Fibroblast of lung (primary cell): ENCODE data around the gene KRTAP12-4. TPM values are rescaled to one million over a fixed set of nuclear protein-coding genes. Genes with fewer than 3 reads are reported as not detected.
"Not testable (repeated sequence)": the region's sequence is repeated elsewhere in the genome, so short reads cannot be mapped to it uniquely, and the experiment has no call there.

Experiments used
- DNase-seq, 2 donors: peaks; one replicate each; pipeline versions ENCODE4 v3.0.0 to v3.0.0-alpha.2; 2010; ENCODE audit warnings: low read depth in 2 of 2
- H2AFZ ChIP-seq: 2 replicates; pipeline ENCODE4 v1.5.1; 2012; ENCODE audit warnings: low read length, control low read depth, inconsistent platforms
- H3K27ac ChIP-seq: 2 replicates; pipeline ENCODE4 v1.5.1; 2011; ENCODE audit warnings: low read length, control low read depth; ENCODE audit not compliant: insufficient read depth
- H3K27me3 ChIP-seq: 2 replicates; pipeline ENCODE4 v1.5.1; 2011; ENCODE audit warnings: mild to moderate bottlenecking, low read length; ENCODE audit not compliant: control insufficient read depth, insufficient read depth
- H3K36me3 ChIP-seq: 2 replicates; pipeline ENCODE4 v1.5.1; 2011; ENCODE audit warnings: low read length; ENCODE audit not compliant: control insufficient read depth, insufficient read depth
- H3K4me1 ChIP-seq: 2 replicates; pipeline ENCODE4 v1.5.1; 2011; ENCODE audit warnings: low read length; ENCODE audit not compliant: control insufficient read depth, insufficient read depth; ENCODE audit errors: extremely low read depth
- H3K4me2 ChIP-seq: 2 replicates; pipeline ENCODE4 v1.5.1; 2011; ENCODE audit warnings: low read length, control low read depth; ENCODE audit not compliant: insufficient read depth; ENCODE audit errors: extremely low read depth
- H3K4me3 ChIP-seq, 4 experiments: fragments of 200-600 bp in 1 of 4; sonication (generic) in 1 of 4; replicated peaks in 1 of 4; 2 replicates each; pipeline ENCODE4 v1.5.1; 2011 to 2016; ENCODE audit warnings: low read length in 4 of 4, low read depth in 3 of 4, mild to moderate bottlenecking in 3 of 4, control low read depth in 2 of 4, inconsistent platforms in 1 of 4, mixed read lengths in 1 of 4; ENCODE audit not compliant: insufficient read depth in 1 of 4; ENCODE audit errors: control extremely low read depth in 1 of 4
- H3K79me2 ChIP-seq: 2 replicates; pipeline ENCODE4 v1.5.1; 2012; ENCODE audit warnings: mild to moderate bottlenecking, low read length, inconsistent platforms; ENCODE audit not compliant: control insufficient read depth, insufficient read depth
- H3K9ac ChIP-seq: 2 replicates; pipeline ENCODE4 v1.5.1; 2011; ENCODE audit warnings: mild to moderate bottlenecking, low read length, control low read depth; ENCODE audit not compliant: insufficient read depth
- H3K9me3 ChIP-seq: 2 replicates; pipeline ENCODE4 v1.5.1; 2012; ENCODE audit warnings: low read depth, low read length; ENCODE audit not compliant: control insufficient read depth, insufficient read depth
- H4K20me1 ChIP-seq: 2 replicates; pipeline ENCODE4 v1.5.1; 2011; ENCODE audit warnings: low read length; ENCODE audit not compliant: control insufficient read depth, insufficient read depth; ENCODE audit errors: extremely low read depth
- EZH2 ChIP-seq: IDR thresholded peaks from 2 replicates; pipeline ENCODE4 v1.5.1; 2012; ENCODE audit warnings: low read length, control low read depth, mild to moderate bottlenecking; ENCODE audit errors: missing control alignments
- polyA plus RNA-seq, 2 donors: library from polyadenylated mRNA; depleted of rRNA in 1 of 2; stranded (reverse) in 1 of 2; unstranded in 1 of 2; fragments of >200 nt; gene quantifications; 2 replicates each; pipeline ENCODE4 v1.2.1, GENCODE V29; 2011 to 2012; ENCODE audit warnings: missing spikeins in 1 of 2
- total RNA-seq: library from RNA; depleted of rRNA; stranded (reverse); fragments of >200 nt; gene quantifications from 2 replicates; pipeline ENCODE4 v1.2.1, GENCODE V29; 2014
- TF ChIP-seq, protein P1 (sequence below), 2 donors: IDR thresholded peaks in 1 of 2; conservative IDR thresholded peaks in 1 of 2; 1 replicate in 1 of 2; 2 replicates in 1 of 2; pipeline ENCODE4 v1.5.1; 2011 to 2012; ENCODE audit warnings: low read length in 2 of 2, control low read depth in 1 of 2, inconsistent platforms in 1 of 2, low read depth in 1 of 2, mild to moderate bottlenecking in 1 of 2

The KRTAP12-4 gene
- total and polyA plus RNA-seq, 2 donors (not counting 1 experiment from before 2014, with no cell fraction given), result not detected

DNA sequence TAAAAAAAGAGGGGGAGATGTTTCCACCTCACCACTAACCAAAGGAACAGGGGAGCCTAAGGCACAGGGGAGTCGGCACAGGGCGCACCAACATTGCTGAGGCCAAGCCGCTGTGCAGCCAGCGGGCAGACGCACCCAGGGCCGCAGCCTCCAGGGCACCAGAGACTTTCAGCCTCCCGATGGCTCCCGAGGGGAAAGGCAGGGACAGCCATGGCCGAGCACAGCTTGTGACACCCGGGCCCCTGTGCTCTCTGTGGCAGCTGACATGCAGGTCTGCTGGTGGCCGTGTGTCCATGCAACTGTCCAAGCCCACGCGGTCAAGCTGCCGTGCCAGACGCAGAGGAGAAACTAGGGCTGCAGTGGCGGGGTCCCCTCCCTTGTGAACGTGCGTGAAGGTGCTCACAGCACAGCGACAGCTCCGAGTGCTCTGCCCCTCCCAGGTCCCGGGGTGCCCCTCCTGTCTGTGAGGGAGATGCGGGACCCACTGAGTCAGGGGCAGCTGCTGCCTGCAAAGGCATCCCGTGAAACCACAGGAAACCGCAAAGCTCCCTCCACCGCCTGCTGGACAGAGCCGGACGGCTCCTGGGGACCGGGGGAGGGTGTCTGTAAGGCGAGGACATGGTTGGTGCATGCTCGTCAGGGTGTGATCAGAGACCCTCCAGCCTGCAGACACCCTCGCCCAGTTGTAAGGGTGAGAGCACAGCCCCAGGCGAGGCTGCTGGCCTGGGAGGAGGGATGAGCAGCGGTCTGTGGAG lies 5.7 kb downstream of the KRTAP12-4 start:
- Histone ChIP-seq H4K20me1 (no peaks in the 10 kb centered on the region), H2AFZ (no peak overlapping the region), H3K27ac (no peak overlapping the region), H3K9ac (no peak overlapping the region), H3K36me3 (no peaks in the 10 kb centered on the region), H3K9me3 (no peaks in the 10 kb centered on the region), H3K4me3 (no peak overlapping the region), H3K79me2 (no peaks in the 10 kb centered on the region), H3K27me3 (no peaks in the 10 kb centered on the region), H3K4me1 (no peaks in the 10 kb centered on the region), H3K4me2 (no peak overlapping the region)
- no peak for TF ChIP-seq EZH2
- DNase-seq, result no peak

GRCh38 chr21:44647222-44647552 lies 7.3 kb downstream of the KRTAP12-4 start:
- H4K20me1 ChIP-seq, result no peaks in the 10 kb centered on the region
- no peak overlapping the region for H3K4me3 ChIP-seq
- H2AFZ ChIP-seq, result no peak overlapping the region
- no peaks in the 10 kb centered on the region for H3K79me2 ChIP-seq
- H3K4me2 ChIP-seq, result no peak overlapping the region
- H3K27me3 ChIP-seq, result no peaks in the 10 kb centered on the region
- DNase-seq, result no peak
- no peaks in the 10 kb centered on the region for H3K36me3 ChIP-seq
- no peak overlapping the region for H3K9ac ChIP-seq
- H3K4me1 ChIP-seq, result no peaks in the 10 kb centered on the region
- H3K9me3 ChIP-seq, result no peaks in the 10 kb centered on the region
- TF ChIP-seq, protein P1, sequence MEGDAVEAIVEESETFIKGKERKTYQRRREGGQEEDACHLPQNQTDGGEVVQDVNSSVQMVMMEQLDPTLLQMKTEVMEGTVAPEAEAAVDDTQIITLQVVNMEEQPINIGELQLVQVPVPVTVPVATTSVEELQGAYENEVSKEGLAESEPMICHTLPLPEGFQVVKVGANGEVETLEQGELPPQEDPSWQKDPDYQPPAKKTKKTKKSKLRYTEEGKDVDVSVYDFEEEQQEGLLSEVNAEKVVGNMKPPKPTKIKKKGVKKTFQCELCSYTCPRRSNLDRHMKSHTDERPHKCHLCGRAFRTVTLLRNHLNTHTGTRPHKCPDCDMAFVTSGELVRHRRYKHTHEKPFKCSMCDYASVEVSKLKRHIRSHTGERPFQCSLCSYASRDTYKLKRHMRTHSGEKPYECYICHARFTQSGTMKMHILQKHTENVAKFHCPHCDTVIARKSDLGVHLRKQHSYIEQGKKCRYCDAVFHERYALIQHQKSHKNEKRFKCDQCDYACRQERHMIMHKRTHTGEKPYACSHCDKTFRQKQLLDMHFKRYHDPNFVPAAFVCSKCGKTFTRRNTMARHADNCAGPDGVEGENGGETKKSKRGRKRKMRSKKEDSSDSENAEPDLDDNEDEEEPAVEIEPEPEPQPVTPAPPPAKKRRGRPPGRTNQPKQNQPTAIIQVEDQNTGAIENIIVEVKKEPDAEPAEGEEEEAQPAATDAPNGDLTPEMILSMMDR (conservative IDR thresholded peaks at IDR 0.05 in 1 of 2, IDR thresholded peaks at IDR 0.05 in 1 of 2; ENCODE audit: low read depth in 1 of 2, low read length in 2 of 2), result no peak
- TF ChIP-seq EZH2, result no peak
- no peak overlapping the region for H3K27ac ChIP-seq

DNA sequence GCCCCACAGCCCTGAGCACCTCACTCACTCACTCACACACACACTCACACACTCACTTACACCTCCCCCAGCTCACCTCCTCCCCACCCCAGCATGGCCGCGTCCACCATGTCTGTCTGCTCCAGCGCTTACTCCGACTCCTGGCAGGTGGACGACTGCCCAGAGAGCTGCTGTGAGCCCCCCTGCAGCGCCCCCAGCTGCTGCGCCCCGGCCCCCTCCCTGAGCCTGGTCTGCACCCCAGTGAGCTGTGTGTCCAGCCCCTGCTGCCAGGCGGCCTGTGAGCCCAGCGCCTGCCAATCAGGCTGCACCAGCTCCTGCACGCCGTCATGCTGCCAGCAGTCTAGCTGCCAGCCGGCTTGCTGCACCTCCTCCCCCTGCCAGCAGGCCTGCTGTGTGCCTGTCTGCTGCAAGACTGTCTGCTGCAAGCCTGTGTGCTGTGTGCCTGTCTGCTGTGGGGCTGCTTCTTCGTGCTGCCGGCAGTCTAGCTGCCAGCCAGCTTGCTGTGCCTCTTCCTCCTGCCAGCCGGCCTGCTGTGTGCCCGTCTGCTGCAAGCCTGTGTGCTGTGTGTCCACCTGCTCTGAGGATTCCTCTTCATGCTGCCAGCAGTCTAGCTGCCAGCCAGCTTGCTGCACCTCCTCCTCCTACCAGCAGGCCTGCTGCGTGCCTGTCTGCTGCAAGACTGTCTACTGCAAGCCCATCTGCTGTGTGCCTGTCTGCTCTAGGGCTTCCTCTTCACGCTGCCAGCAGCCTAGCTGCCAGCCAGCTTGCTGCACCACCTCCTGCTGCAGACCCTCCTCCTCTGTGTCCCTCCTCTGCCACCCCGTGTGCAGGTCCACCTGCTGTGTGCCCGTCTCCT lies 7.9 kb downstream of the KRTAP12-4 start, which contains the start of gene KRTAP10-11:
KRTAP10-11 (plus strand) TSS at position 49 of the 856 bp plus-strand sequence; CDS start at position 94, 45 bp downstream.
- H3K4me1 ChIP-seq, H3K4me2 ChIP-seq, H4K20me1 ChIP-seq, DNase-seq, H2AFZ ChIP-seq, H3K79me2 ChIP-seq, H3K36me3 ChIP-seq, H3K27me3 ChIP-seq, H3K4me3 ChIP-seq, H3K9me3 ChIP-seq, H3K27ac ChIP-seq, H3K9ac ChIP-seq: not testable (repeated sequence)
